ENCODE measurements around the gene GSTA5. TPM values are rescaled to one million over a fixed set of nuclear protein-coding genes. Genes with fewer than 3 reads are reported as not detected.

GSTA5 gene
- total and polyA plus RNA-seq, 2 of the 8 experiments (the other 6 are each of a cell fraction or from before 2014, with no cell fraction given): not detected

DNA sequence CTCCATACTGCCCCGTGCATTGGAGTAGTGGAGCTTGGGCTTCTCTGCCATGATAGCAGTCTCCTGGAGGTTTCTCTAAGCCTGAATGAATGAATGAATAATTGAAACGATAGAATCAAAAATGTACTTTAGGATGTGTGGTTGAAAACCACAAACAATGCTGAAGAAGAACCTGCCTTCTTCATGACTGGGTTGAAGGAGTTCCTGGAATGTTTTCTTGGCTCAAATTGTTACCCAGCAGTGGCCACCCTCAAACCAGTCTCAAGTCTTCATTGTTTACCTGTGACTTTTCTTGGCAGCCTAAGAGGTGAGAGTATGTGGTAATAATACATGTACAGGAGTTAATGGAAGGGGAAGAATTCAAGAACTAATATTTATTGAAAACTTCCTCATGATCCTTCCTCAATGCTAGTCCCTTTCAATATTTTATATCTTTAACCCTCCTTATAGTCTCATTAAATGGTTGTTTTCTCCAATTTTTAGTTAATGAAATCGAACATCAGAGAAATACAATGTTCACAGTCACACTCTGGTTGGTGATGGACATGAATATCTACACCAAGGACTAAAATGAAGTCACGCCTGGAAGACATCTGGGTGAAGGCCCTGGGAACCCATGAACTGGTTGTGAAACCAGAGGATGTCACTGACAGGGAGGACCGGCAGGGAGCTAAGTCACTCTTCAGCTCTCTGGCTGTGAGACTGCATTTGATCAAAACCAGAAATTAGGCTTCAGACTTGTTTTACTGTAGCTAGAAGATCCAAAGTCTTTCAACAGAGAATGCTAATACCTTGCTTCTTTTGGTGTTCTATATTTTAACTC, at the start of gene GSTA5 (continued):
- TF ChIP-seq, protein P1, sequence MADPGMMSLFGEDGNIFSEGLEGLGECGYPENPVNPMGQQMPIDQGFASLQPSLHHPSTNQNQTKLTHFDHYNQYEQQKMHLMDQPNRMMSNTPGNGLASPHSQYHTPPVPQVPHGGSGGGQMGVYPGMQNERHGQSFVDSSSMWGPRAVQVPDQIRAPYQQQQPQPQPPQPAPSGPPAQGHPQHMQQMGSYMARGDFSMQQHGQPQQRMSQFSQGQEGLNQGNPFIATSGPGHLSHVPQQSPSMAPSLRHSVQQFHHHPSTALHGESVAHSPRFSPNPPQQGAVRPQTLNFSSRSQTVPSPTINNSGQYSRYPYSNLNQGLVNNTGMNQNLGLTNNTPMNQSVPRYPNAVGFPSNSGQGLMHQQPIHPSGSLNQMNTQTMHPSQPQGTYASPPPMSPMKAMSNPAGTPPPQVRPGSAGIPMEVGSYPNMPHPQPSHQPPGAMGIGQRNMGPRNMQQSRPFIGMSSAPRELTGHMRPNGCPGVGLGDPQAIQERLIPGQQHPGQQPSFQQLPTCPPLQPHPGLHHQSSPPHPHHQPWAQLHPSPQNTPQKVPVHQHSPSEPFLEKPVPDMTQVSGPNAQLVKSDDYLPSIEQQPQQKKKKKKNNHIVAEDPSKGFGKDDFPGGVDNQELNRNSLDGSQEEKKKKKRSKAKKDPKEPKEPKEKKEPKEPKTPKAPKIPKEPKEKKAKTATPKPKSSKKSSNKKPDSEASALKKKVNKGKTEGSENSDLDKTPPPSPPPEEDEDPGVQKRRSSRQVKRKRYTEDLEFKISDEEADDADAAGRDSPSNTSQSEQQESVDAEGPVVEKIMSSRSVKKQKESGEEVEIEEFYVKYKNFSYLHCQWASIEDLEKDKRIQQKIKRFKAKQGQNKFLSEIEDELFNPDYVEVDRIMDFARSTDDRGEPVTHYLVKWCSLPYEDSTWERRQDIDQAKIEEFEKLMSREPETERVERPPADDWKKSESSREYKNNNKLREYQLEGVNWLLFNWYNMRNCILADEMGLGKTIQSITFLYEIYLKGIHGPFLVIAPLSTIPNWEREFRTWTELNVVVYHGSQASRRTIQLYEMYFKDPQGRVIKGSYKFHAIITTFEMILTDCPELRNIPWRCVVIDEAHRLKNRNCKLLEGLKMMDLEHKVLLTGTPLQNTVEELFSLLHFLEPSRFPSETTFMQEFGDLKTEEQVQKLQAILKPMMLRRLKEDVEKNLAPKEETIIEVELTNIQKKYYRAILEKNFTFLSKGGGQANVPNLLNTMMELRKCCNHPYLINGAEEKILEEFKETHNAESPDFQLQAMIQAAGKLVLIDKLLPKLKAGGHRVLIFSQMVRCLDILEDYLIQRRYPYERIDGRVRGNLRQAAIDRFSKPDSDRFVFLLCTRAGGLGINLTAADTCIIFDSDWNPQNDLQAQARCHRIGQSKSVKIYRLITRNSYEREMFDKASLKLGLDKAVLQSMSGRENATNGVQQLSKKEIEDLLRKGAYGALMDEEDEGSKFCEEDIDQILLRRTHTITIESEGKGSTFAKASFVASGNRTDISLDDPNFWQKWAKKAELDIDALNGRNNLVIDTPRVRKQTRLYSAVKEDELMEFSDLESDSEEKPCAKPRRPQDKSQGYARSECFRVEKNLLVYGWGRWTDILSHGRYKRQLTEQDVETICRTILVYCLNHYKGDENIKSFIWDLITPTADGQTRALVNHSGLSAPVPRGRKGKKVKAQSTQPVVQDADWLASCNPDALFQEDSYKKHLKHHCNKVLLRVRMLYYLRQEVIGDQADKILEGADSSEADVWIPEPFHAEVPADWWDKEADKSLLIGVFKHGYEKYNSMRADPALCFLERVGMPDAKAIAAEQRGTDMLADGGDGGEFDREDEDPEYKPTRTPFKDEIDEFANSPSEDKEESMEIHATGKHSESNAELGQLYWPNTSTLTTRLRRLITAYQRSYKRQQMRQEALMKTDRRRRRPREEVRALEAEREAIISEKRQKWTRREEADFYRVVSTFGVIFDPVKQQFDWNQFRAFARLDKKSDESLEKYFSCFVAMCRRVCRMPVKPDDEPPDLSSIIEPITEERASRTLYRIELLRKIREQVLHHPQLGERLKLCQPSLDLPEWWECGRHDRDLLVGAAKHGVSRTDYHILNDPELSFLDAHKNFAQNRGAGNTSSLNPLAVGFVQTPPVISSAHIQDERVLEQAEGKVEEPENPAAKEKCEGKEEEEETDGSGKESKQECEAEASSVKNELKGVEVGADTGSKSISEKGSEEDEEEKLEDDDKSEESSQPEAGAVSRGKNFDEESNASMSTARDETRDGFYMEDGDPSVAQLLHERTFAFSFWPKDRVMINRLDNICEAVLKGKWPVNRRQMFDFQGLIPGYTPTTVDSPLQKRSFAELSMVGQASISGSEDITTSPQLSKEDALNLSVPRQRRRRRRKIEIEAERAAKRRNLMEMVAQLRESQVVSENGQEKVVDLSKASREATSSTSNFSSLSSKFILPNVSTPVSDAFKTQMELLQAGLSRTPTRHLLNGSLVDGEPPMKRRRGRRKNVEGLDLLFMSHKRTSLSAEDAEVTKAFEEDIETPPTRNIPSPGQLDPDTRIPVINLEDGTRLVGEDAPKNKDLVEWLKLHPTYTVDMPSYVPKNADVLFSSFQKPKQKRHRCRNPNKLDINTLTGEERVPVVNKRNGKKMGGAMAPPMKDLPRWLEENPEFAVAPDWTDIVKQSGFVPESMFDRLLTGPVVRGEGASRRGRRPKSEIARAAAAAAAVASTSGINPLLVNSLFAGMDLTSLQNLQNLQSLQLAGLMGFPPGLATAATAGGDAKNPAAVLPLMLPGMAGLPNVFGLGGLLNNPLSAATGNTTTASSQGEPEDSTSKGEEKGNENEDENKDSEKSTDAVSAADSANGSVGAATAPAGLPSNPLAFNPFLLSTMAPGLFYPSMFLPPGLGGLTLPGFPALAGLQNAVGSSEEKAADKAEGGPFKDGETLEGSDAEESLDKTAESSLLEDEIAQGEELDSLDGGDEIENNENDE (IDR thresholded peaks at IDR 0.05; ENCODE audit: insufficient replicate concordance, low read length): no peak
- TF ChIP-seq BACH1 (IDR thresholded peaks at IDR 0.05; ENCODE audit: low read length): no peak
- no peak for TF ChIP-seq POLR2A (IDR thresholded peaks at IDR 0.05; ENCODE audit: control extremely low read depth in 1 of 2, low read depth in 2 of 2, low read length in 2 of 2)
- TF ChIP-seq HDAC2 (IDR thresholded peaks at IDR 0.05; ENCODE audit: borderline replicate concordance in 1 of 2, low read depth in 2 of 2, low read length in 2 of 2): no peak
- TF ChIP-seq TBP (IDR thresholded peaks at IDR 0.05; ENCODE audit: low read depth, low read length): no peak
- no peak for TF ChIP-seq SIRT6 (IDR thresholded peaks at IDR 0.05; ENCODE audit: low read length)
- no peak for TF ChIP-seq POLR2AphosphoS5 (IDR thresholded peaks at IDR 0.05; ENCODE audit: low read depth, low read length)
- no peak for TF ChIP-seq KDM5A (IDR thresholded peaks at IDR 0.05; ENCODE audit: low read length)
- TF ChIP-seq JUN (IDR thresholded peaks at IDR 0.05; ENCODE audit: low read depth, low read length): no peak
- no peak for TF ChIP-seq BCL11A (IDR thresholded peaks at IDR 0.05; ENCODE audit: low read depth in 2 of 2, low read length in 2 of 2)
- TF ChIP-seq CBX5 (IDR thresholded peaks at IDR 0.05; ENCODE audit: low read depth, low read length): no peak
